Kidney capillary endothelial cell (primary cell): ENCODE data around the gene RIPOR1.

Experiments used
- DNase-seq: peaks from one replicate; pipeline ENCODE4 v3.0.0-alpha.2; 2018; ENCODE audit warnings: low spot score

The RIPOR1 gene

GRCh38 chr16:67552476-67552875 is 23.8 kb downstream of the RIPOR1 start:
- DNase-seq = no peak

DNA sequence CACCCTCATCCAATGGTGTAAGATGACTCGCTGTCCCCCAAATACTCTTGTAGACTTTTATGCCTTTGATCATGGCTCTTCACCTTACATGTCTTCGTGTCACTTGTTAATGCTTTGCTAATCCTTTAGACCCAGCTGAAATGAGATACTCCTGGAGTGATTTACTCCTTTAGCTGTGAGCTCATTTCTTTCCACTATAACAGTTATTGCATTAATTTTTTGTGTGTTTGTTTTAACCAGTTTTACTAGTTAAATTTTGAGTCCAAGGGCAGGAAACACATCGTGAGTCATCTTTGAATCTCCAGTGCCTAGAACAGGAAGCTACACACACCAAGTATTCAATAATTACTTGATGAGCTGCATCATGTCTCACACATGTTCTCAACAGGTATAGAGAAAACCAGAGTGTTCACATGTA is 27.2 kb downstream of the RIPOR1 start:
- peak; percentile 77 for DNase-seq

GRCh38 chr16:67558859-67559258 is 30.2 kb downstream of the RIPOR1 start:
- DNase-seq = no peak

DNA sequence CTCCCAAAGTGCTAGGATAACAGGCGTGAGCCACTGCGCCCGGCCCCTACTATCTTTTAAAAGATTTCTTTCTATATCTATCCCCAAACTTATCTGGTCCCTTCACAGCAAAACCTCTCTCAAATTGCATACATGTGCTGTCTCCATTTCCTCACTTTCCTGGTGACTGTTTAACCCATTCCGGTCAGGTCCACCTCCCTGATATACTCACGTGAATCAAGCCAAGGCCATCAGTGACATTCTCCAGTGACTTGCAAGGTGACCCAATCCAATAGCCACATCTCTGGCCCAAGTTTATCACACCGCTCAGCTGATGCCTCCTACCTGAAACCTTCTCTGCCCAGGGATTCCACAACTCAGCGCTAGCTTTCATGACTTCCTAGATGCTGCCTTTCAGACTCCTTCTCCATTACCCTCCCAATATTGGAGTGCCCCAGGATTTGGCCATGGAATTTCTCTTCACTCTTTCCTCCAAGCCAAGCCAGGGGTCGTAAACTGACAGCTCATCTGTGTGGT is 32.3 kb downstream of the RIPOR1 start:
- no peak for DNase-seq

- DNase-seq = no peak
Observed at GRCh38 chr16:67561501-67561823, 32.8 kb downstream of the RIPOR1 start.

DNA sequence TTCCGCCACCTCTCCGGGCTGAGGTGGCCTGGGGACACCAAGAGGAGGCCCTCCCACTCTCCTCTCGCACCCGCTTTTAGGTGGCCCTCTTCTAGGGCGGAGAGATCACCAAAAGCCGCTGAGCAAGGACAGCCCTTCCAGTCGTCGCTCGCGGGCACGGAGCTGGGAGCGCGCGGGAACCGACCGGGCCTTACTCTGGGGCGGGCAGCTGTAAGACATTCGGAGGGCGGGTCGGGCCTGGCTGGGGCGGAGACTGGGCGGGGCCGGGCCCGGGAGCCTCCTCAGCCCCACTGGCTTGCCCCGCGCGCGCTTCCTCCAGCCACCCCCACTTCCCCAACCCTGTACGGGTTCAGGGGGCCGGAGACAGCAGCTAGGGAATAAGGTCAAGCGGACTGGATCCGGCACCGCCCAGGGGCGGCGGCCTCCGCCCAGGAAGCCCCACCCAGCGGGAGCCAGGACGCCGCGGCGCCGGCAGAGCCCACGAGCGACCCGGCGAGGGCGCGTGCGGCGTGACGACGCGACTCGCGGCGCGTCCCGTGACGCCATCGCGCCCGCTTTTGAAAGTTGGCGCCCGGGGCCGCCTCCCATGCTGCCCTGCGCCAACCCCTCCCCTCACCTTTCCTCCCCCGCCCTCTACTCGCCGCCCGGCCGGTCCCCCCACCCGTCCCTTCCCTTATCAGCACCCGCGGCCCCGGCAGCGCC is 33.3 kb downstream of the RIPOR1 start:
- DNase-seq = peak; percentile 99

- DNase-seq = peak; percentile 76
Observed at GRCh38 chr16:67562526-67562917, 33.9 kb downstream of the RIPOR1 start, which contains the start of gene CTCF. Gene CTCF, plus strand, starts transcription at chr16:67562526. Its CDS starts 48,307 bp downstream, at chr16:67610833.

DNA sequence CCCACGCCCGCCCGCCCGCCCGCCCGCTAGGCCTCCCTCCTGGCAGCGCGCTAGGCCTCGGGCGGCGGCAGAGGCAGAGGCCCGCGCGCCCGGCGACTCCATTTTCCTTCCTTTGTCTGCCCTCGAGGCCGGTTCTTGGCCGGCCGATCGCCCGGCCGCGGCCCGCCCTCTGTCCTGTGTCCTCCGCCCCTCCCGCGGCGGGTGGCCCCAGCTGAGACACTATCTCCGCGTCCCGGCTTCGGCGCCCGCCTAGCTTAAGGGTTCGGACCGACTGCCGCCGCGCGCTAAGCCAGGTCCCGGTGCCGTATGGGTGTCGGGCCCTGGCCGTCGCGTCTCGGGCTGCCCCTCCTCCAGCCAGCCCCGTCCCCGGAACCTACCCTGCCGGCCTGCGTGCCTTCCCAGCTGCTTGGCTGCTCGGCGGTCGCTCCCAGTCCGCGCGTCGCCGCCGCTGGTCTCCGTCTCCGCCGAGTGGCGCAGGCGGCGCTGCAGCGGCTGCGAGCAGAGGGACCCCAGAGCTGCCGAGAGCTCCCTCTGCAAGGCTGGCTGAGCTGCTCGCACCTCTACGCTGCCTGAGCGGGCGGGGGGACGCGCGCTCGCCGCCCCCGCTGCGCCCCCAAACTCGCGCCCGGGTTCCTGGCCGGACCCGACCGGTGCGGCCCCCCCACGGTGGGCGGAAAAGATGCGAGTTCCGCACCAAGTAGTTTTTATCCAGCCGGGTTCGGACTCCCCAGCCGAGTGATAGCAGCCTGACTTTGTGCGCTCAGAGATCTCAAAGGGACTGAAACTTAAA is 34.5 kb downstream of the RIPOR1 start:
- DNase-seq = peak; percentile 33

DNA sequence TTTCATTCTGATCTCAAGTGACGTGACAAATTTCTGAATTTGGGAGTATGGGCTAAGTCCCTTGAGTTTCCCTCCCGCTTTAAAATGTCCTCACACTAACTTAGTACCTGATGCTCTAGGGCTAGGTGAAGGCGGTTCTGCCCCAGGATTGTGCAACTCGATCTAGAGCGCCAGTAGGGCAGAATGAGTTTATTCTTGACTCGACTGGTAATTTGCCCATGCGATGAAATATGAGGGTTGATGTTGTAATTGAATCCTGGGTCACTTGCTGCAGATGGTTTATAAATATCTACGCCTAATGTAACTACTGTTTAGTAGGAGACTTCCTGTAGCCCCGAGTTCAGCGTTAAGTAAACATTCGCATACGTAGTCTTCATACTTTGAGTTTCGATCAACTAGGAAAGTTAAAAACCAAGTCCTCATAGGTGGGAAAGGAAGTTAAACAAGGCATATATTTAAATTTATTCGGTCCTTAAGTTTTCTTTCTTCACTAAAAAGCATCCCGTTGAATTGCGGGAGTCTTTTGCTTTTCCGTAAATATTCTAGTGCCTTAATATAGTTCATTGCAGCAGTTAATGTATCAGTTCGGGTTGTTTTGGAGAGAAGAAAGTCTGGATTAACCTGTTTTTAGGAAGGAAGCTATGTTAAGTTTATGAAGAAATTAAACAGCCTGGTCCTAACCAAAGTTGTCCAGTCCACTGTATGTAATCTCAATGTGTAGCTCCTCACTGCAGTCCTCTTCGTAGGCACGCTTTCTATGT is 35.3 kb downstream of the RIPOR1 start:
- peak; percentile 40 for DNase-seq

DNA sequence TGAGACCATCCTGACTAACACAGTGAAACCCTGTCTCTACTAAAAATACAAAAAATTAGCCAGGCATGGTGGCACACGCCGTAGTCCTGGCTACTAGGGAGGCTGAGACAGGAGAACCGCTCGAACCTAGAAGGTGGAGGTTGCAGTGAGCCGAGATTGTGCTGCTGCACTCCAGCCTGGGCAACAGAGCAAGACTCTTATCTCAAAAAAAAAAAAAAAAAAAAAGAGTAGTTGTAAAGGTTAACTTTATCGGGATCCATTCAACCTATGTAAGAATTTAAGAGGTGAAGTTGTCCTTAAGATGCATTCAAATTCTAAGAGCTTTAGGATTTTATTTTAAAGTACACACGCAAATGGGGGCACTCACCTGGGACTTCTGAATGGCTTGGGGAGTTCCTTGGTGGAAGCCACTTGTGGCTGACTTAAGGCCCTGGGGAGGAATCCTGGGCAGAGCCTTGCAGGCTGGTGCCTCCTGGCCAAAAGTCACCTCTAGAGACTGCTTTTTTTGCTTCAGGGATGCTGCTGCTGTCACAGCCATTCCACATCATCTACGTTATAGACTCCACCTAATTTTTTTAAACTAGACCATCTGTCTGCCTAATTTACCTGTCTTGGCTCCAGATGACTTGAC is 37.0 kb downstream of the RIPOR1 start:
- no peak for DNase-seq

DNA sequence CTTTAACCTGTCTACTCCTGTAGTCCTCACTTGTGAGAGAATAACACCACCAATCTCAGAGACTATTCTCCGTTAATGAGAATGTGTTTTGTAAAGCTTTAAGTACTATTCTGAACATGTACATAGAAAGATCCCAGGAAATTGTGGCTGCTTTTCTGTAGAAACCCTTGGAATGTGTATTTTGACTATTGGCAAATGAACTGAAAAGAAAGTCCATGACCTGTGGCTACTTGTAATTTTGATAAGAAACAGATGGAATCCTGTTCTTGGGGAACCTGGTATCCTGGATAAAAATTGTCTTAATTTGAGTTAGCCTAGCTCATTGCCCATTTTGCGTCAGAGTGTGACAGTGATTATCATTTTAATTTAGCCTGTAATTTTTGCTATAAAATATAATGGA is 42.8 kb downstream of the RIPOR1 start:
- no peak for DNase-seq

GRCh38 chr16:67571981-67572431 is 43.4 kb downstream of the RIPOR1 start:
- no peak for DNase-seq

- no peak for DNase-seq
Observed at GRCh38 chr16:67579686-67580085, 51.1 kb downstream of the RIPOR1 start.

DNA sequence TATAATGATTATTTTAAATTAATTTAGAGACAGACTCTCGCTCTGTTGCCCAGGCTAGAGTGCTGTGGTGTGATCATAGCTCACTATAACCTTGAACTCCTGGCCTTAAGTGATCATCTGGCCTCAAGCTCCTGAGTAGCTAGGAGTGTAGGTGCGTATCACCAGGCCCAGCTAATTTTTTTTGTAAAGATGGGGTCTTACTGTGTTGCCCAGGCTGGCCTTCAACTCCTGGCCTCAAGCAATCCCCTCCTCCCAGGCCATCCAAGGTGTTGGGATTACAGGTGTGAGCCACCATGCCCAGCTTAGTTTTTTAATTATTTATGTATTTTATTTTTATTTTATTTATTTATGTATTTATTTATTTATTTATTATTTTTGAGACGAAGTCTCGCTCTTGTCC is 51.6 kb downstream of the RIPOR1 start:
- no peak for DNase-seq

DNA sequence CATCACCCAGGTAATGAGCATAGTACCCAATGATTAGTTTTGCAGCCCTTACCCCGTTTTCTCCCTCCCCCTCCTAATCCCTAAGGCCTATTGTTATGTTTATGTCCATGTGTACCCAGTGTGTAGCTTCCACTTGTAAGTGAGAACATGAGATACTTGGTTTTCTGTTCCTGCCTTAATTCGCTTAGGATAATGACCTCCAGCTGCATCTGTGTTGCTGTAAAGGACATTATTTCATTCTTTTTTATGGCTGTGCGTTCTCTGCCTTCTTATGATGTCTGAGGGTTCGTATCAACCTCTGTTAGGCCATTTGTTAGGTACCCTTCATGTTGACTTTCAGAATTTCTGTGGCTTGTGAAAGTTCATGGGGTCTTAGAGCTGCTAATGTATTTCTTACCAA is 64.7 kb downstream of the RIPOR1 start:
- DNase-seq = no peak

DNA sequence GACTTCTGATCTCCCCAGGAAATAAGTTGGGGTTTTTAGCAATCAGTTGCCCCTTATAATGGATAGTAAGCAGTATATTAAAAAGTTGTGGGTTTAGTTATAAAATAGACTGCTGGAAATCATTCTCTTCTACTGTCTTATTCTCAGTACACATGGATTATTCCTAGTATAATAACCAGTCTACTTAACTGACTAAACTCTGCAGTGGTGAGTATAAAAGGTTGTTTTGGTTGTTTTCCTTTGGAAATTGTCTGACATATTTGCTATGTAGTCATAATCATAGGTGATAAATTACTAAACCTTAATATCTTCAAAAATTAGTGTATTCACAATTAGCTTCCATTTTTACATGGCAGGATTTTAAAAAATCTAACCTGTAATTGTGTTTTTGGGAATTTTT is 65.1 kb downstream of the RIPOR1 start:
- DNase-seq = no peak

GRCh38 chr16:67594256-67594915 is 65.8 kb downstream of the RIPOR1 start:
- no peak for DNase-seq

DNA sequence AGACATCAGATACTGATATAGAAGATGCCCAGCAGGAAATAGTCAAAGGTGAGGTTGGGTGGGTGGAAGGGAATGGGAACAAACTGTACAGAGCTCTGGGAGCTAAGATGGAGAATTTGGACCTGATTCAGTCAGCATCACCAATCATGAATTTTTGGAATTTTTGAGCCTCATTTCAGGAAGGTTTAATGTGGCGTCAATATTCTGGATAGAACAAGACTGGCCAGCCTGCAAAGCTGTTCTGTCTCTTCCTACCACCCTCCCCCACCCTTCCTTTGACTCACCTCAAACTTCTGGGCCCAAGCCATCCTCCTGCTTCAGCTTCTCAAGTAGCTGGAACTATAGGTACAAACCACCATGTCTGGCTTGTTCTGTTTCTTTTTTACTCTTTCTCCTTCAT is 66.3 kb downstream of the RIPOR1 start:
- DNase-seq = peak; percentile 11
